ENCODE measurements around the gene GOLGA1.
"Not testable (repeated sequence)": the region's sequence is repeated elsewhere in the genome, so short reads cannot be mapped to it uniquely, and the experiment has no call there.

The GOLGA1 gene

GRCh38 chr9:124855944-124856765 is 84.7 kb downstream of the GOLGA1 start:
- DNase-seq: peak; percentile 26

DNA sequence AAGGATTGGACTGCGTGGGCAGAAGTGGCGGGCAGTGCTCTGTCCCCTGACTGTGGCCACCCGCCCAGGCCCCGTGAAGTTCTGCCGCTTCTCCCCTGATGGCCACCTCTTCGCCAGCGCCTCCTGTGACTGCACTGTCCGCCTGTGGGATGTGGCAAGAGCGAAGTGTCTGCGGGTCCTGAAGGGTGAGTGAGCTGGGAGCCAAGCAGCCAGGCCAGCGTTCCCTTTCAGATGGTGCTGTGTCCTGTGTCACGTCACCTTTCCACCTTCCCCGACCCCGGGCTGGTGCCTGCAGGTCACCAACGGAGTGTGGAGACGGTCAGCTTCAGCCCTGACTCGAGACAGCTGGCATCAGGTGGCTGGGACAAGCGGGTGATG is 85.3 kb downstream of the GOLGA1 start:
- no peak for DNase-seq

- DNase-seq: no peak
Observed at GRCh38 chr9:124854822-124855221, 86.1 kb downstream of the GOLGA1 start.

- DNase-seq: no peak
Observed at GRCh38 chr9:124854161-124854560, 86.7 kb downstream of the GOLGA1 start.

DNA sequence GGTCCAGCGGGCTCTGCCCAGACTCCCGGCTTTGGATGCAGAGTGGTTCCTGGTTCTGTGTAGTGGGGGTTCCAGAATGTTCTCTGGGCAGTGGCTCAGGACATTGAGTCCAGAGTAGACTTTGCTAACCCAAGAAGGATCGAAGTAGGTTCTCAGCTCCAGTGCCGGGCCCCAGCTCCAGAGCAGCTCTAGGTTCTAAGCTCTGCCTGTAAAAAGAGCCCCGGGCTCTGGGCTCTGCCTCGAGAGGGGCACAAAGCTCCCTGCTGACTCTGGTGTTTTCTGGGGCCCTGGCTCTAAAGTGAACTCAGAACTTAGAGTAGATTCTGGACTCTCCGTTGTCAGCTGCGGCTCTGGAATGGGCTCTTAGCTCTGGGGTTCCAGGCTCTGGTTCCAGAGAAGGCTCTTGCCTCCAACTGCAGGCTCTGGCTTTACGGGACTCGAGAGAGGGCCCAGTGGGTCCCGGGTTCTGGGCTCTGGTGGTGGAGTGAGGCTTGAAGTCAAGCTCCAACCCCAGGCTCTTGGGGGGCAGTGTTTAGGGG is 87.2 kb downstream of the GOLGA1 start:
- DNase-seq: no peak

GRCh38 chr9:124852829-124853531 is 87.9 kb downstream of the GOLGA1 start, which contains the start of gene WDR38:
TSS of gene WDR38 (plus strand) at chr9:124853460. CDS start at chr9:124853532, 72 bp downstream.
- peak; percentile 81 for DNase-seq

DNA sequence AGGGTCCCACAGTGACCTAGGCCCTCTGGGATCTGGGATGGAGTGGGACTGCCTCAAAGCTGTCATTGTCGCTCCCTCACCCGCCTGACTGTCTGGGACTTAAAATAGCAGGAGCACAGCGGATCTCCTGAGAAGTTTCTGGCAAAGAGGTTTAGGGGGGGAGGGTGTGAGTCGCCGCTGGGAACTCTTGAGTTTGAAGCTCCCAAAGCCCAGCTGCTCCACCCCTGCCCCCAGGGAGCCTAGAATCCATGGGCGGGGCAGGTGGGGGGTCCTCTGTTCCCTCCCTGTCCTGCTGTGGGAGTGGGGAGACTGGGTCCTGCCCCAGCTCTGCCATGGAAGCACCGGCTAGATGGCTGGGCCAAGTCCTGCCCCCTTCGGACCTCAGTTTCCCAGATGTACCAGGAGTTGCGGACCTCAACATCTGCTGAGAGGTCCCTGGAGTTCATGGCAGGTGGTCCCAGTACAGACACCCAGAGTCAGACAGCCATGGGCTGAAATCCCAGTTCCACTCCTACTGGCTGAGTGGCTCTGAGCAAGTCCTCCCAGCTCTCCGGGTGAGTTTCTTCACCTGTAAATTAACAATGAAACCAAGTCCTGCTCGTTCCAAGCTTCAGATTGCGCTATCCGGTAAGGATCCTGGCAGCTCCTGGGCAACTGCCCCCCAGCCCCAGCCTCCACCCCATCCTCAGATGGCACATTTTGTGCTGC is 88.6 kb downstream of the GOLGA1 start:
- no peak for DNase-seq

DNA sequence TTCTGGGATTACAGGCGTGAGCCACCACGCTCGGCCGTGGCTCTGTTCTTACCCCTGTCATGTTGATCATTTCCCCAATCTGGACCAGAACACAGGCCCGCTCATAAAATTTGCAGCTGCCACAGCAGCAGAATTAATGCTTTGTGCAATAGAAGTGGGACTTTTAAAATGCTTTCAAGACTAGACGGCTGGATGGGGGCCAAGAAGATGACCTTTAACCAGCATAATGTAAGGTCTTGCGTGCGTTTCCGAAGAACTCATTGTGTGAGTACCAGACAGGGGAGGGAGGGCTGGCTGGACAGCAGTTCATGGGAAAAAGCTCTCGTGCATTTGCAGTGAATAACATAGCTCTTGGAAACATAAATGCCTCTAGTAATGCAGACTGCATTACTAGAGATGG is 91.1 kb downstream of the GOLGA1 start:
- no peak for DNase-seq

DNA sequence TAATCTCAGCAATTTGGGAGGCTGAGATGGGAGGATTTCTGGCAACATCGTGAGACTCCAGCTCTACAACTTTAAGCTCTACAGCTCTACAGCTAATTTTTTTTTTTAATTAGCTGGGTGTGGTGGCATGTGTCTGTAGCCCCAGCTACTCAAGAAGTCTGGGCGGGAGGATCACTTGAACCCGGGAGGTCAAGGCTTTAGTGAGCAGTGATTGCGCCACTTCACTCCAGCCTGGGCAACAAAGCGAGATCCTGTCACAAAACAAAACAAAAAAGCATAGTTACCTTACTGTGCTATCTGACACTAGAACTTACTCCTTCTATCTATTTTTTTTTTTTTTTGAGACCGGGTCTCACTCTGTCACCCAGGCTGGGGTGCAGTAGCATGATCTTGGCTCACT is 93.9 kb downstream of the GOLGA1 start:
- no peak for DNase-seq

GRCh38 chr9:124846467-124846866 is 94.4 kb downstream of the GOLGA1 start:
- DNase-seq: not testable (repeated sequence)

DNA sequence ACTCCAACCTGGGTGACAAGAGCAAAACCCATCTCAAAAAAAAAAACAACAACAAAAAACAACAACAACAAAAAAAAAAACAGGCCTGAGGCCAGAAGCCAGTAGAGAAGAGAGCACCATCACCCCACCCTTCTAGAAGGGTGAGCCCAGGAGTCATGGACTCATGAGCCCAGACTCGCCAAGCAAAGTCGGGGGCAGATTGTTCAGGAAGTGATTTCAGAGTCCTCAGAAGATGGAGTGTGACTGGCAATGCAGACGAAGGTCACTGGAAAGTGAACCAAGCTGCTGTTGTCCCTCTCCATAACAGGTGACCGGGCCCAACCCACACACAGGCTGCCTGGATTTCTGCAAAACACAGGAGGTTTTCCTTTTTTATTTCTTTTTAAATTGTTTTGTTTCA is 96.6 kb downstream of the GOLGA1 start:
- DNase-seq: no peak

- DNase-seq: no peak
Observed at GRCh38 chr9:124843456-124844034, 97.3 kb downstream of the GOLGA1 start.

GRCh38 chr9:124841075-124841821 is 99.6 kb downstream of the GOLGA1 start:
- DNase-seq: no peak

DNA sequence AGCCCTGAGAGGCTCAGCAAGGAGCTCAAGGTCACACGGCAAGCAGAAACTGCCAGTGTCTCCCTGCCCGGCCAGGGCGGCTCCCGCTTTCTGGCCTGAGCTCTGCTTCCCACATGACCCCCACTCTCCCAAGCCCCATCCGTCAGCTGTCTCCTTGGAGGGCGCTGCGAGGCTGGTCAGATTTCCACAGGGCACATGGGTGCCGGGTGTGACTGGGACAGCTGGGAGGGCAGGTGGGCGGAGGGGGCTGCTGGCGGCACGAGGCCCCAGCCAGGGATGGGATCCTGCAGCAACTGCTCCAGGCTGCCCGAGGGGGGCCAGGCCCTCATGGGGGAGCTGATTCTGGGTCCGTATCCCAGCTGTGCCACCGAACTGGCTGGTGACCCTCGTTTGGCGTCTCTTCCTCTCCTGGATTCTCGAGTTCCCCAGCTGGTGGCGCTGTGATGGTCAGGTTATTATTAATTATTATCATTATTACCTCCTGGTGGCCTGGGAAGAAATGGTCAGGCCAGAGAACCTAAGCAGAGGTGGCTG is 100.5 kb downstream of the GOLGA1 start:
- DNase-seq: no peak

DNA sequence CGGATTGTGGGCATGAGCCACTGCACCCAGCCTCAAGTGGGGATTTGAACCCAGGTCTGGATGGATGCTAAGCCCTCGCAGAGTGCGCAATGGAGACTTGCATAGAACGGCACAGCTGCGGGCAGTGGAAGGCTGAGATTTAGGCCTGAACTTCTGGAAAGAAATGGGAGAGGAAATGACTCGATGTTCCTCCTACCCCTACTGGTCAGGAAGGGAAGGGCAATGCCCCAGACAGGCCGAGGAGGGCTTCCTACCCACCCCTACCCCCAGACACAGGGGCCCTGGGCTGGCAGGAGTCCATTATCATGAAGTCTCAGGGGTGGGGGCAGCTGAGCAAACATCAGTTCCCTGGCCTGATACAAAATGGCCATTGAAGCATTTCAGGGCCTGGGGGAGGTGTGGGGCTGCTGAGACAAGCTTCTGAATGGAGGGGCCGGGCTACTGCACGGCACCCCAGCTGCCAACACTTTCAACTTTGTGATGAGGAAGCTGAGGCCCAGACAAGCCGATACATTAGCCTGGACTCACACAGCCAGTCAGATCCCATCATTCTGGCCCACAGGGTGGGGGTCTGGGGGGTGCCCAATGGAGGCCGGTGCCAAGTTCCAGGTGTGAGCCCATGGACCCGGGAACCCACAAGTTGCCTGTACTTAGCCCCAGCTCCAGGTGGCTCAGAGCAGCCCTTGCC is 101.1 kb downstream of the GOLGA1 start:
- no peak for DNase-seq

DNA sequence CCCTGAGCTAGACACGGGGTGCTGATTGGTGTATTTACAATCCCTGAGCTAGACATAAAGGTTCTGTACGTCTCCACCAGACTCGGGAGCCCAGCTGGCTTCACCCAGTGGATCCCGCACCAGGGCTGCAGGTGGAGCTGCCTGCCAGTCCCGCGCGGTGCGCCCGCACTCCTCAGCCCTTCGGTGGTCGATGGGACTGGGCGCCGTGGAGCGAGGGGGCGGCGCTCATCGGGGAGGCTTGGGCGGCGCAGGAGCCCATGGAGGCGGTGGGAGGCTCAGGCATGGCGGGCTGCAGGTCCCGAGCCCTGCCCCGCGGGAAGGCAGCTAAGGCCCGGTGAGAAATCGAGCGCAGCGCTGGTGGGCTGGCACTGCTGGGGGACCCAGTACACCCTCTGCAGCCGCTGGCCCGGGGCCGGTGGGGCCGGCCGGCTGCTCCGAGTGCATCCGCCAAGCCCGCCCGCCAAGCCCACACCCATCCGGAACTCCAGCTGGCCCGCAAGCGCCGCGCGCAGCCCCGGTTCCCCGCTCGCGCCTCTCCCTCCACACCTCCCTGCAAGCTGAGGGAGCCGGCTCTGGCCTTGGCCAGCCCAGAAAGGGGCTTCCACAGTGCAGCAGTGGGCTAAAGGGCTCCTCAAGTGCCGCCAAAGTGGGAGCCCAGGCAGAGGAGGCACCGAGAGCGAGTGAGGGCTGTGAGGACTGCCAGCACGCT is 102.2 kb downstream of the GOLGA1 start:
- DNase-seq: not testable (repeated sequence)

DNA sequence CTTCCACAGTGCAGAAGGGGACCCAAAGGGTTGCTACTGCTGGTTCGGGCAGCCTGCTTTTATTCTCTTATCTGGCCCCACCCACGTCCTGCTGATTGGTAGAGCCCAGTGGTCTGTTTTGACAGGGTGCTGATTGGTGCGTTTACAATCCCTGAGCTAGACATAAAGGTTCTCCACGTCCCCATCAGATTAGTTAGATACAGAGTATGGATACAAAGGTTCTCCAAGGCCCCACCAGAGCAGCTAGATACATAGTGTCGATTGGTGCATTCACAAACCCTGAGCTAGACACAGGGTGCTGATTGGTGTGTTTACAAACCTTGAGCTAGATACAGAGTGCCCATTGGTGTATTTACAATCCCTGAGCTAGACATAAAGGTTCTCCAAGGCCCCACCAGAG is 102.8 kb downstream of the GOLGA1 start:
- DNase-seq: not testable (repeated sequence)

GRCh38 chr9:124835026-124835557 is 105.8 kb downstream of the GOLGA1 start:
- no peak for DNase-seq

- no peak for DNase-seq
Observed at GRCh38 chr9:124834591-124834990, 106.3 kb downstream of the GOLGA1 start.

DNA sequence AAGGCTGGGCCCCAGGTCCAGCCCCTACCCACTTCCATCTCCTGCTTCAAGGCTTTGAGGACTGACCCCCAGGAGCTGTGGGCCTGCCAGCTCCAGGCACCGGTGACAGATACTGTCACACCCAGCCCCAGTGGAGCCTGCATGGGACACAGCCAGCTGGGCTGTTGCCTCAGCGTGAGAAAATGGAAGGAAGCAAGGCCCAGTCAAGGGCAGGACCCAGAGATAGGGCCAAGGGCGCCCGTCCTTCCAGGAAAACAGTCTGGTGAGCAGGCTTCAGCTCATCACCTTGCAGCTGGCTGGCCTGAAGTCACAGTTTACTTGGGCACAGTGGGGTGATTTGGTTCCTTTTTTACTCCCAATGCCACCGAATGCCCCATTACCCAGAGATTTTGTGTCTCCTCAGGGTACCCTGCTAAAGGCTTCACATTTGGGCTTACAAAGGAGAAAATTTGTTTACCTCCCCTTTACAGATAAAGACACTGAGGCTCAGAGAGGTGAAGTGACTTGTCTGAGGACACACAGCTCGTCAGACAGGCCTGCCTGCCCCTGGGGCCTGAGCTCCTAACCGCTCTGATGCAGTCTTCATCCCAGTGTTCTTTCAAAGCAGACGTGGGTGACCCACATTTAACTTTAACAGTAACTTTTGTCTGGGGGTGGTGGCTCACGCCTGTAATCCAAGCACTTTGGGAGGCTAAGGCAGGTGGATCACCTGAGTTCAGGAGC is 109.1 kb downstream of the GOLGA1 start:
- no peak for DNase-seq
